ENCODE data around the gene FADS3.
"Not testable (repeated sequence)": the region's sequence is repeated elsewhere in the genome, so short reads cannot be mapped to it uniquely, and the experiment has no call there.

DNA sequence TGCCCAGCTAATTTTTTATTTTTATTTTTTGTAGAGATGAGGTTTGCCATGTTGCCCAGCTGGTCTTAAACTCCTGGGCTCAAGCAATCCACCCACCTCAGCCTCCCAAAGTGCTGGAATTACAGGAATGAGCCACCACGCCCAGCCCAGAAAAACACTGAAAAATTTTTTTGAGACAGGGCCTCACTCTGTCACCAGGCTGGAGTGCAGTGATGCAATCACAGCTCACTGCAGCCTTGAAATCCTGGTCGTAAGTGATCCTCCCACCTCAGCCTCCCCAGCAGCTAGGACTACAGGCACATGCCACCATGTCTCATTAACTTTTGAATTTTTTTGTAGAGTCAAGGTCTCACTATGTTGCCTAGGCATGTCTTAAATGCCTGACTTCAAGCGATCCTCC, 9.1 kb downstream of the FADS3 start:
- TF ChIP-seq ZNF274 (IDR thresholded peaks at IDR 0.05; ENCODE audit: low read depth, low read length); YY1 (IDR thresholded peaks at IDR 0.05; ENCODE audit: insufficient read depth, insufficient read length); SUZ12 (IDR thresholded peaks at IDR 0.05; ENCODE audit: extremely low read depth, insufficient read depth, insufficient read length): not testable (repeated sequence)

All from NT2/D1 (cell line).